Gastrocnemius medialis (tissue), 4 donors: Measurements from ENCODE around the gene KCNIP4. TPM values are rescaled to one million over a fixed set of nuclear protein-coding genes. Genes with fewer than 3 reads are reported as not detected.

Experiments
- ATAC-seq, 2 donors: fragments of 150-250 bp; one replicate each; pipeline ENCODE4 v1.9.1; 2016
- DNase-seq, 2 donors: peaks; one replicate each; pipeline ENCODE4 v3.0.0-alpha.2; 2019
- H3K27ac ChIP-seq, 4 donors: fragments of 200-600 bp; sonication (generic); 1 replicate in 1 of 4; 2 replicates in 3 of 4; pipeline ENCODE4 v1.5.1; 2016 to 2018; ENCODE audit warnings: mild to moderate bottlenecking in 2 of 4, moderate library complexity in 1 of 4
- H3K27me3 ChIP-seq, 3 donors: fragments of 200-600 bp; sonication (generic) in 2 of 3; 1 replicate in 1 of 3; 2 replicates in 2 of 3; pipeline versions ENCODE4 v1.5.1 to v1.6.0; 2016 to 2019; ENCODE audit warnings: mild to moderate bottlenecking in 1 of 3, moderate library complexity in 1 of 3
- H3K36me3 ChIP-seq, 2 donors: fragments of 200-600 bp; sonication (generic) in 1 of 2; one replicate each; pipeline ENCODE4 v1.5.1; 2017 to 2018
- H3K4me1 ChIP-seq, 2 donors: fragments of 200-600 bp; sonication (generic) in 1 of 2; one replicate each; pipeline ENCODE4 v1.5.1; 2016 to 2017; ENCODE audit warnings: mild to moderate bottlenecking in 2 of 2
- H3K4me3 ChIP-seq, 4 donors: fragments of 200-600 bp; sonication (generic) in 3 of 4; 1 replicate in 1 of 4; 2 replicates in 3 of 4; pipeline ENCODE4 v1.5.1; 2016 to 2019; ENCODE audit warnings: mild to moderate bottlenecking in 2 of 4
- H3K9me3 ChIP-seq, 3 donors: fragments of 200-600 bp; sonication (generic) in 2 of 3; 1 replicate in 1 of 3; 2 replicates in 2 of 3; pipeline ENCODE4 v1.5.1; 2016 to 2019
- CTCF ChIP-seq, 5 experiments: fragments of 450-650 bp in 3 of 5; fragments of 200-600 bp in 2 of 5; sonication (generic) in 2 of 5; IDR thresholded peaks in 4 of 5; conservative IDR thresholded peaks in 1 of 5; 1 replicate in 4 of 5; 2 replicates in 1 of 5; pipeline ENCODE4 v1.5.1; 2016 to 2019; ENCODE audit warnings: antibody characterized with exemption in 5 of 5, mild to moderate bottlenecking in 3 of 5, moderate library complexity in 3 of 5
- POLR2A ChIP-seq, 2 donors: fragments of 450-650 bp; IDR thresholded peaks; one replicate each; pipeline ENCODE4 v1.6.1; 2017; ENCODE audit warnings: antibody characterized with exemption in 2 of 2, mild to moderate bottlenecking in 2 of 2, moderate library complexity in 2 of 2
- in situ Hi-C, 4 donors: fragments of 200-750 bp; cut with MboI; loops; one replicate each; pipeline versions ENCODE4 v1.15.0 to v1.8.0; 2017; ENCODE audit warnings: low sequenced_read_pairs in 4 of 4
- intact Hi-C: fragments of 100-400 bp; cut with DNase I; formaldehyde crosslinking; loops from one replicate; pipeline ENCODE4 v1.15.1; 2023; ENCODE audit warnings: low total_unique reads
- total RNA-seq, 4 donors: library from RNA; depleted of rRNA; stranded (reverse); fragments of >200 nt; gene quantifications; one replicate each; pipeline versions ENCODE4 v1.1.0 to v1.2.3, GENCODE V29; 2016

Gene KCNIP4
- total RNA-seq, 4 donors from 2014 or later, result not detected

- Histone ChIP-seq H3K4me1 (no peaks in the 10 kb centered on the region), H3K27ac (no peak overlapping the region), H3K4me3 (no peak overlapping the region), H3K9me3 (no peaks in the 10 kb centered on the region), H3K27me3 (no peaks in the 10 kb centered on the region), H3K36me3 (no peaks in the 10 kb centered on the region)
- TF ChIP-seq POLR2A (IDR thresholded peaks at IDR 0.05), result no peak
- TF ChIP-seq CTCF (IDR thresholded peaks at IDR 0.05 in 4 of 5, conservative IDR thresholded peaks at IDR 0.05 in 1 of 5), result no peak
- DNase-seq (no peak), ATAC-seq (no peak)
- intact Hi-C loops, result no loop called here
- in situ Hi-C loops, result no loop called here
Observed at GRCh38 chr4:21211846-21212245, 736.7 kb downstream of the KCNIP4 start.

- Histone ChIP-seq H3K4me1 (no peaks in the 10 kb centered on the region), H3K4me3 (no peak overlapping the region), H3K9me3 (no peaks in the 10 kb centered on the region), H3K27ac (no peak overlapping the region), H3K27me3 (no peaks in the 10 kb centered on the region), H3K36me3 (no peaks in the 10 kb centered on the region)
- no peak for DNase-seq
- in situ Hi-C loops (no loop called here), intact Hi-C loops (no loop called here)
- no peak for ATAC-seq
- no peak for TF ChIP-seq CTCF (IDR thresholded peaks at IDR 0.05 in 4 of 5, conservative IDR thresholded peaks at IDR 0.05 in 1 of 5)
- no peak for TF ChIP-seq POLR2A (IDR thresholded peaks at IDR 0.05)
Observed at GRCh38 chr4:21209860-21210259, 738.7 kb downstream of the KCNIP4 start.

- no peaks in the 10 kb centered on the region for H3K27me3 ChIP-seq
- ATAC-seq, result no peak
- H3K9me3 ChIP-seq, result no peaks in the 10 kb centered on the region
- H3K4me1 ChIP-seq, result no peaks in the 10 kb centered on the region
- no peak overlapping the region for H3K27ac ChIP-seq
- H3K4me3 ChIP-seq, result no peak overlapping the region
- in situ Hi-C loops (no loop called here), intact Hi-C loops (no loop called here)
- no peak for DNase-seq
- no peaks in the 10 kb centered on the region for H3K36me3 ChIP-seq
- no peak for TF ChIP-seq POLR2A (IDR thresholded peaks at IDR 0.05)
- TF ChIP-seq CTCF (IDR thresholded peaks at IDR 0.05 in 4 of 5, conservative IDR thresholded peaks at IDR 0.05 in 1 of 5), result no peak
Observed at GRCh38 chr4:21205821-21206531, 742.6 kb downstream of the KCNIP4 start.

GRCh38 chr4:21203416-21203815 lies 745.2 kb downstream of the KCNIP4 start:
- H3K4me3 ChIP-seq, result no peak overlapping the region
- intact Hi-C loops (no loop called here), in situ Hi-C loops (no loop called here)
- TF ChIP-seq CTCF (IDR thresholded peaks at IDR 0.05 in 4 of 5, conservative IDR thresholded peaks at IDR 0.05 in 1 of 5) (no peak), POLR2A (IDR thresholded peaks at IDR 0.05) (no peak)
- H3K4me1 ChIP-seq, result no peaks in the 10 kb centered on the region
- no peaks in the 10 kb centered on the region for H3K36me3 ChIP-seq
- no peak overlapping the region for H3K27ac ChIP-seq
- no peaks in the 10 kb centered on the region for H3K27me3 ChIP-seq
- no peaks in the 10 kb centered on the region for H3K9me3 ChIP-seq
- DNase-seq (no peak), ATAC-seq (no peak)

- intact Hi-C loops (no loop called here), in situ Hi-C loops (no loop called here)
- Histone ChIP-seq H3K27ac (no peak overlapping the region), H3K36me3 (no peaks in the 10 kb centered on the region), H3K4me1 (no peaks in the 10 kb centered on the region), H3K4me3 (no peak overlapping the region), H3K27me3 (no peaks in the 10 kb centered on the region), H3K9me3 (no peaks in the 10 kb centered on the region)
- TF ChIP-seq POLR2A (IDR thresholded peaks at IDR 0.05) (no peak), CTCF (IDR thresholded peaks at IDR 0.05 in 4 of 5, conservative IDR thresholded peaks at IDR 0.05 in 1 of 5) (no peak)
- no peak for ATAC-seq
- no peak for DNase-seq
Observed at GRCh38 chr4:21202959-21203358, 745.6 kb downstream of the KCNIP4 start.
